Endothelial cell of umbilical vein (primary cell): Measurements from ENCODE around the gene R3HDM2. TPM values are rescaled to one million over a fixed set of nuclear protein-coding genes. Genes with fewer than 3 reads are reported as not detected.

ENCODE experiments used
- BruUV-seq: library from RNA; stranded (reverse); fragments of 400-500 nt; replicated peaks from 2 replicates; lab custom pipeline; 2021; lab: Mats Ljungman, UMichigan
- CTCF ChIA-PET: fragments of 300-600, 350-600 bp; sonication (Branson Sonifier 250); formaldehyde crosslinking; loops from one replicate; lab custom pipeline; 2021; ENCODE audit warnings: antibody characterized with exemption, inconsistent platforms; lab: Charles Lee
- POLR2A ChIA-PET: fragments of 300-600, 350-600 bp; sonication (Branson Sonifier 250); formaldehyde crosslinking; loops from one replicate; lab custom pipeline; 2021; ENCODE audit warnings: antibody characterized with exemption, inconsistent platforms; lab: Charles Lee
- DNase-seq: peaks from one replicate; pipeline ENCODE4 v3.0.0-alpha.2; 2011; ENCODE audit warnings: low read depth, low spot score
- FAIRE-seq: peaks from 2 replicates; lab custom pipeline; 2011; peaks lifted over from hg19 to GRCh38; lab: Jason Lieb, UNC
- H2AFZ ChIP-seq: 2 replicates; pipeline ENCODE4 v1.6.0; 2012; ENCODE audit warnings: low read depth, low read length, control low read depth, inconsistent platforms
- H3K27ac ChIP-seq: 2 replicates; pipeline ENCODE4 v1.5.1; 2011; ENCODE audit warnings: low read depth, mild to moderate bottlenecking, control low read depth, low read length, moderate library complexity; ENCODE audit not compliant: insufficient read depth
- H3K27me3 ChIP-seq, 2 experiments: 2 replicates each; pipeline versions ENCODE4 v1.6.0 to v1.6.1; 2011; ENCODE audit warnings: low read length in 2 of 2, mixed read lengths in 1 of 2; ENCODE audit not compliant: control insufficient read depth in 2 of 2, insufficient read depth in 2 of 2
- H3K36me3 ChIP-seq, 2 experiments: 2 replicates in 1 of 2; 3 replicates in 1 of 2; pipeline ENCODE4 v1.5.1; 2011; ENCODE audit warnings: low read length in 2 of 2, mild to moderate bottlenecking in 1 of 2, moderate library complexity in 1 of 2; ENCODE audit not compliant: control insufficient read depth in 2 of 2, insufficient read depth in 2 of 2; ENCODE audit errors: extremely low read depth in 1 of 2
- H3K4me1 ChIP-seq: 3 replicates; pipeline ENCODE4 v1.5.1; 2011; ENCODE audit warnings: mild to moderate bottlenecking, low read length; ENCODE audit not compliant: control insufficient read depth, insufficient read depth; ENCODE audit errors: extremely low read depth
- H3K4me2 ChIP-seq: 2 replicates; pipeline ENCODE4 v1.6.1; 2011; ENCODE audit warnings: low read length, control low read depth, mixed read lengths; ENCODE audit not compliant: insufficient read depth
- H3K4me3 ChIP-seq, 3 experiments: fragments of 200-600 bp in 1 of 3; sonication (generic), shearing (Covaris generic) in 1 of 3; replicated peaks in 1 of 3; 2 replicates each; pipeline ENCODE4 v1.5.1; 2011 to 2016; ENCODE audit warnings: control low read depth in 3 of 3, low read length in 3 of 3, mild to moderate bottlenecking in 2 of 3, inconsistent platforms in 1 of 3, low read depth in 1 of 3, moderate library complexity in 1 of 3; ENCODE audit not compliant: insufficient read depth in 1 of 3
- H3K79me2 ChIP-seq: 2 replicates; pipeline ENCODE4 v1.6.0; 2012; ENCODE audit warnings: low read length, inconsistent platforms; ENCODE audit not compliant: control insufficient read depth, insufficient read depth
- H3K9ac ChIP-seq: replicated peaks from 2 replicates; pipeline ENCODE3; 2011; ENCODE audit warnings: low read length, control low read depth; ENCODE audit not compliant: insufficient read depth; ENCODE audit errors: extremely low read depth
- H3K9me1 ChIP-seq: replicated peaks from 3 replicates; pipeline ENCODE4 v1.6.0; 2011; ENCODE audit warnings: mild to moderate bottlenecking, low read length; ENCODE audit not compliant: control insufficient read depth, insufficient read depth; ENCODE audit errors: extremely low read depth
- H3K9me3 ChIP-seq: replicated peaks from 2 replicates; pipeline ENCODE4 v1.5.1; 2012; ENCODE audit warnings: low read length, inconsistent platforms; ENCODE audit not compliant: control insufficient read depth, insufficient read depth
- H4K20me1 ChIP-seq: replicated peaks from 2 replicates; pipeline ENCODE3; 2011; ENCODE audit warnings: mild to moderate bottlenecking, low read length; ENCODE audit not compliant: control insufficient read depth, insufficient read depth; ENCODE audit errors: extremely low read depth
- CTCF ChIP-seq, 2 donors: IDR thresholded peaks; 1 replicate in 1 of 2; 2 replicates in 1 of 2; pipeline ENCODE4 v1.5.1; 2011; ENCODE audit warnings: low read length in 2 of 2, mild to moderate bottlenecking in 2 of 2, moderate library complexity in 2 of 2, control low read depth in 1 of 2, inconsistent platforms in 1 of 2, low read depth in 1 of 2; ENCODE audit not compliant: insufficient read depth in 1 of 2; ENCODE audit errors: extremely low read depth in 1 of 2
- EZH2 ChIP-seq: IDR thresholded peaks from 2 replicates; pipeline ENCODE4 v1.6.1; 2012; ENCODE audit warnings: borderline replicate concordance, low read depth, mild to moderate bottlenecking, moderate library complexity, low read length, inconsistent platforms; ENCODE audit not compliant: severe bottlenecking
- FOS ChIP-seq: IDR thresholded peaks from 2 replicates; pipeline ENCODE4 v1.6.1; 2011; ENCODE audit warnings: mild to moderate bottlenecking, low read length, moderate library complexity, borderline replicate concordance; ENCODE audit not compliant: insufficient read depth
- GATA2 ChIP-seq: IDR thresholded peaks from 2 replicates; pipeline ENCODE4 v1.7.0; 2011; ENCODE audit warnings: low read depth, mild to moderate bottlenecking, moderate library complexity, mixed read lengths, low read length; ENCODE audit not compliant: insufficient read length, insufficient read depth
- JUN ChIP-seq: IDR thresholded peaks from 2 replicates; pipeline ENCODE4 v1.6.1; 2011; ENCODE audit warnings: borderline replicate concordance, low read depth; ENCODE audit not compliant: insufficient read length, insufficient read depth
- MAX ChIP-seq: IDR thresholded peaks from 2 replicates; pipeline ENCODE4 v1.6.1; 2011; ENCODE audit not compliant: insufficient read depth, insufficient read length
- MYC ChIP-seq: IDR thresholded peaks from one replicate; pipeline ENCODE4 v1.6.1; 2011; ENCODE audit warnings: mild to moderate bottlenecking, low read depth, low read length
- POLR2A ChIP-seq: IDR thresholded peaks from 2 replicates; pipeline ENCODE4 v1.6.1; 2012; ENCODE audit warnings: low read depth, mild to moderate bottlenecking, control low read depth, low read length
- POLR2AphosphoS5 ChIP-seq: IDR thresholded peaks from 2 replicates; pipeline ENCODE4 v1.6.1; 2012; ENCODE audit warnings: low read depth, mild to moderate bottlenecking, control low read depth, low read length, moderate library complexity; ENCODE audit not compliant: insufficient read depth
- dilution Hi-C: fragments of 300-500 bp; cut with MboI; formaldehyde crosslinking; loops from one replicate; pipeline ENCODE4 v1.15.0; 2019; ENCODE audit warnings: low sequenced_read_pairs; ENCODE audit not compliant: extremely low pct_ligation_motif_present
- intact Hi-C: fragments of 100-400 bp; cut with micrococcal nuclease; formaldehyde crosslinking; loops from one replicate; pipeline ENCODE4 v1.10.0; 2022
- polyA plus RNA-seq, 4 experiments: library from polyadenylated mRNA; depleted of rRNA in 3 of 4; stranded (reverse) in 3 of 4; unstranded in 1 of 4; fragments of >200 nt; gene quantifications; 2 replicates each; pipeline versions ENCODE4 v1.2.1 to v1.2.3, GENCODE V29; 2011 to 2012; ENCODE audit warnings: missing spikeins in 1 of 4
- total RNA-seq: library from RNA; stranded (reverse); gene quantifications from 2 replicates; pipeline ENCODE4 v1.2.3, GENCODE V29; 2021

R3HDM2 gene
- total and polyA plus RNA-seq, 2 donors (not counting 3 experiments of a cell fraction or from before 2014, with no cell fraction given) = 26.1 to 31.3 TPM

GRCh38 chr12:57341275-57341990 lies 89.4 kb downstream of the R3HDM2 start:
- Histone ChIP-seq H3K4me3 (no peak overlapping the region), H3K9me1 (no peaks in the 10 kb centered on the region), H3K9me3 (no peaks in the 10 kb centered on the region), H3K9ac (no peak overlapping the region), H3K4me1 (no peaks in the 10 kb centered on the region), H3K27me3 (no peaks in the 10 kb centered on the region), H3K27ac (no peak overlapping the region), H4K20me1 (no peaks in the 10 kb centered on the region), H3K36me3 (no peaks in the 10 kb centered on the region), H3K79me2 (no peaks in the 10 kb centered on the region), H2AFZ (no peak overlapping the region), H3K4me2 (no peak overlapping the region)
- BruUV-seq = no TSS peak
- intact Hi-C loops = loop anchor here (1.0 kb wide), 1 partner anchor 48 kb away; no protein-coding TSS in a partner anchor
- POLR2A ChIA-PET = no interaction called here
- DNase-seq (no peak), FAIRE-seq (no peak)
- CTCF ChIA-PET = interaction anchor here (1.2 to 2.2 kb wide), 9 partner anchors 8 to 114 kb away, joined by 3 to 12 read pairs (median 6); no protein-coding TSS in a partner anchor
- dilution Hi-C loops = no loop called here
- TF ChIP-seq POLR2AphosphoS5 (no peak), FOS (no peak), GATA2 (no peak), JUN (no peak), CTCF (IDR thresholded peaks at IDR 0.05; ENCODE audit: extremely low read depth in 1 of 2, insufficient read depth in 1 of 2, low read depth in 1 of 2, low read length in 2 of 2) (no peak), MAX (no peak), MYC (no peak), POLR2A (no peak), EZH2 (no peak)
